HG03280 (cell line): Measurements from ENCODE around the gene CASP6.
"Not testable (repeated sequence)": the region's sequence is repeated elsewhere in the genome, so short reads cannot be mapped to it uniquely, and the experiment has no call there.

Experiments
- ATAC-seq: cut with Tn5 transposase; IDR thresholded peaks from one replicate; pipeline ENCODE4 v1.9.1; 2021; ENCODE audit warnings: mild to moderate bottlenecking, moderate library complexity; ENCODE audit not compliant: unreplicated experiment

The CASP6 gene

DNA sequence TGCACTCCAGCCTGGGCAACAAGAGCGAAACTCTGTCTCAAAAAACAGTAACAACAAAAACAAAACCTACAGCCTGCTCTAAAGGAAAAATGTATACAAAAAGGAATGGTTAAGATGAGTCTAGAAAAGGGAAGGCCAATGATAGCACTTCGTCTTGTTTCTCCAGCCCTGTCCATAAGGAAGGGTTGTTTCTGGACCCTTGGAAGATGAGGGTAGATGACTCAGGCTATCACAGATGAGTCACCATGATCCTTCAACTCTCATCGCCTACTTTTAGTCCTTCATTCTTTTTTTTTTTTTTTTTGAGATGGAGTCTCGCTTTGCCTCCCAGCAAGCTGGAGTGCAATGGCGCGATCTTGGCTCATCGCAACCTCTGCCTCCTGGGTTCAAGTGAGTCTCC is 17.8 kb upstream of the CASP6 start:
- ATAC-seq = no peak

DNA sequence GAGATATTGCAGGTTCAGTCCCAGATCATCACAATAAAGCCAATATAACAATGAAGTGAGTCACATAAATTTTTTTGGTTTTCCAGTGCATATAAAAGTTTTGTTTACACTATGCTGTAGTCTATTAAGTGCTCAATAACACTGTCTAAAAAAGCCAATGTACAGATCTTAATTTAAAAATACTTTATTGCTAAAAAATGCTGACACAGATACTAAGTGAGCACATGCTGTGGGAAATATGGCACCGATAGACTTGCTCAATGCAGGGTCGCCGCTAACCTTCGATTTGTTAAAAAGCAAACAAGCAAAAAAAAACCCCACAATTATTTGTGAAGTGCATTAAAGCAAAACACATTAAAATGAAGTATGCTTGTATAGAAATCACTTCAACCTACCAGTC is 16.4 kb upstream of the CASP6 start:
- ATAC-seq = no peak

DNA sequence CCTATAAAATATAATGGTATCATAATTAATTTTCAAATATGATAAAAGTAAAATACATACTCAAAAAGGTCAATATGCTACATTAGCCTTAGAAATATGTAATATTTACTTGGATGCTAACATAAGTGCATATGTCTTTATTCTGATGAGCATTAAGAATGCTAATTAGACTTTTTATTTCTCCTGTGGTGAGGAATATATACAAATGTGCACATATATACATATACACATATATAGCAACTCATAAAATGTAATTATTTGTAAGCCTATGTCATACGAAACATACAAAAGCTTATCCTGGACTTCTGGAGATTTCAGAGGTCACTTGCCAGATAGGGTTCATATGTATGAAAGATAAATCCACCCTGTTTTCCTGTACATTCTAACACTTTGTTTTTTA is 15.5 kb upstream of the CASP6 start:
- ATAC-seq = no peak

DNA sequence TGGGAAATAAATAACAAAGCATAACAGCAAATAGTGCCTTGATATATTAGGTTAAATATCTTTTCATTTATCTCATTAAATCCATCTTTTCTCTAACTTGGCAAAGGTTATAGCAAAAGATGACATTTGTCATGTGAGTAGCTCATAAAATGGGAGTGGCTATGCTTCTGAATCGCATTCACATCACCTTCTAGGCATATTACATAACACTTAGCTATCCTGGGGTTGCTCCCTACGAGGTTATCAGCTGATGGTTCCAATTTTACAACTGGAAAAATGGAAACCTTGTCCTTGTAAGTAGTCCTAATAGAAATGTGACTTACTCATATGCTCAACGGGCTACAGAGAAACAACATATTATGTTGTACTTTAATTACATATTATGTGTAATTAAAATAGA is 10.3 kb upstream of the CASP6 start:
- ATAC-seq = no peak

DNA sequence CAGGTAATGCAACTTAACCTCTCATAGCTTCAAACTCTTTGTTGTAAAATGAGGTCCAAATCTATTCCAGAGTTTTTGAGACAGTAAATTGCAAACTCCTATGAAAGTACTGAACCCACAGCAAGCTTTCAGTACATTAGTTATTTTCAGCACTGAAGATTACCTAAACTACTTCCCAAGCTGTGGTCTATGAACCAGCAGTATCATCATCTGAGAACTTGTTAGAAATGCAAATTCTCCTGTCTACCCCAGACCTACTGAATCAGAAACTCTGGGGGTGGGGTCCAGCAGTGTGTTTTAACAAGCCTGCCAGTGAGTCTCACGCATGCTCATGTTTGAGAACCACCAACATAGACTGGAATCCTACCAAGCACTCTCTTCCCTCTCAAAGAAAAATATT is 5.7 kb upstream of the CASP6 start:
- peak; percentile 90 for ATAC-seq

DNA sequence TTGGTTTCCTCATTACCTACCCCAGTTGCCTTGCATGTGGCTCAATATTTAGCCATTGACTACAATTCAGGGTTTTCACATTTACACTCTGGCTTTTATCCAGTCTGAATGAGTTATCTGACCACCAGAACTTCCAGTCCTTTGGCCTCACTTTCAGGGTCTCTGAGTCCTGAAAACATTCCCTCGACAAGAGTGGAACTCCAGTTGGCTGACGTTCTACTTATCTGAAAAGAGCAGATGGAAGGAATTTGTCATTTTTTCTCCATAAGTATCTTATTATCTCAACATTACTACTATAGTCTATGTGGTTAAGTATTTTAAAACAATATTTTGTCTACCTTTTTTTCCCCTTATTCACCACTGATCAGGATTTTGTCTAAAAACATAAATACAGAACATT is 5.2 kb upstream of the CASP6 start:
- ATAC-seq = no peak

DNA sequence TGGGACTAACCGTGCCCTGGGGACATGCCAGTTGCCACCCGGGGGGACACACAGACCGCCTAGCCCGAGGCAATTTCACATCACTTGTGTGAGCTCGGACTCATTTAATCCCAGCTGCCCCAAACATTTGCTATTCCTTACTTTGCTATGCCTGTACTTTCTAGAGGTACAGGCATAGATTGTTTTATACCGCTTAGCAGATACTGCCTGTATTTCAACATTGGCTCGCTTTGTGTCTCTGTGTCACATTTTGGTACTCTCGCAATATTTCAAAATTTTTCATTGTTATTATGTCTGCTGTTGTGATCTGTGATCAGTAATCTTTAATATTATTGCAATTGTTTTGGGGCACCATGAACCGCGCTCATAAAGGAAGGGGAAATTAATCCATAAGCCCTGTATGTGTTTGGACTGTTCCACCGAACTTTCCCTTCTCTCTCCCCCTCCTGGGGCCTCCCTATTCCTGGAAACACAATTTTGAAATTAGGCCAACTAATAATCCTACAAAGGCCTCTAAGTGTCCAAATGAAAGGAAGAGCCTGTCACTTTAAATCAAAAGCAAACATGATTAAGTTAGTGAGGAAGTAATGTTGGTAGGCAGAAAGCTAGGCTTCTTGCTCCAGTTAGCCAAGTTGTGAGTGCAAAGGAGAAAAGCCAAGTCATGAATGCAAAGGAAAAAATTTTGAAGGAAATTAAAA is 568 bp upstream of the CASP6 start:
- peak; percentile 6 for ATAC-seq

DNA sequence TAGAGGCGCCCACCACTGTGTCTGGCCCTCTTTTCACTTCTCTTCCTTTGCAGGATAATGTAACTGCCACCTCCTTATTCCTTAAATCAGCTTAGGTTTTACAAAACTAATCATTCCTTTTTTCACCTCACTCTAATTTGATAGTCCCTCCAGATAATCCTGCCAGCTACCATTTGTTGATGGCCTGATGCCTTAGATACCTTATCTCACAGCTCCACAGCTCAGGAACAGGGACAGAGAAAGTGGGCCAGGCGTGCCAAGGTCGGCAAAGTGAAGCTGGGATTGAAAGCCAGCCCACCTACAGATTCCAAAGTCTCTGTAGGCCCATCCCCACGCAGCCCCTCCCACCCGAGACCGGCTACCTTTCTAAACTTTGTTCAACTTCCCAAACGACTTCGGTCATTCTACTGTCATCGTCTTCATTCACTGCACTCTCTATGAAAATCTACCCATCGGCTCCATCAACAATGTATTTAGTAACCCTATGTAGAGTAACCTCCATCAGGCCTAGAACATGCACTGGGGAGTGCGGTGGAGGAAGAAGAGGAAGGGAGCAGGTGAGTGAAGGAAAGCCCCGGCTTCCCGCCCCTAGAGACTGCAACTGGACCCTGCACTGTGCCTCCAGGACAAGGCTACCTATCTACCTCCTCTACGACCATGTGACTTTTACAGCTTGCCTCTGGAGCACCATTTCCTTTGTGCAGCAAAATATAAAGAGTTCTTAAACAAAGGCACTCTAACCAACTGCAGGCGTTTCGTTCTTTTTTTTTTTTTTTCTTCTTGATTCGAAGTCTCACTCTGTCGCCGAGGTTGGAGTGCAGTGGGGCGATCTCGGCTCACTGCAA is 1.5 kb downstream of the CASP6 start:
- ATAC-seq = no peak

DNA sequence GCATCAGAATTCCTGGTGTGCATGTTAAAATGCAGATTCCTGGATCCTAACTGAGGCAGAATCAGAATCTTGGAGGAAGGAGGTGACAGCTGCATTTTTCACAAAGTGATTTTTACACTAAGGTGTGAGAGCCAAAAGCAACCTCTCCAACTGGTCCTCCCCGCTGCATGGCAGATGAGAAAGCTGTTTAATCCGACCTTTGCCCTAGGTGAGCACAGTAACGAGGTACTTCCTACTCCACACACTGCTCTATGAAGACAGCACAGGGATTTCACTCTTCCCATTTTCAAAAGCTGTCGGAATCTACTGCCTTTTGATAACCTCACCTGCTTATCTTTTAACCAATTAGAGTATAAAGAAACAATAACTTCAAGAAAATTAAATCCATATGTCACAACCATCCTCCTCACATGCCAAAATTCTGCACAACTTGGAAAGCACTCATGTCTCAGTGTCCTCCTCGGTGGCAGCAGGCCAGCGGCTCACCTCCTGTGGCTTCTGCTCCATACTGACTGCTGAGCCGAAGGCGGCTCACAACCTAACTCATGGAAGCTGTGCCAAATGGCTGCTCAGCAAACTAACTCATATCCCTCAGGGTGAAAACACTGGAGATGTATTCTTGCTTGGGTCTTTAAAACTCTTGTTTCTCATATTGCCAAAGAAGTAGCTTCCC is 3.6 kb downstream of the CASP6 start:
- no peak for ATAC-seq

DNA sequence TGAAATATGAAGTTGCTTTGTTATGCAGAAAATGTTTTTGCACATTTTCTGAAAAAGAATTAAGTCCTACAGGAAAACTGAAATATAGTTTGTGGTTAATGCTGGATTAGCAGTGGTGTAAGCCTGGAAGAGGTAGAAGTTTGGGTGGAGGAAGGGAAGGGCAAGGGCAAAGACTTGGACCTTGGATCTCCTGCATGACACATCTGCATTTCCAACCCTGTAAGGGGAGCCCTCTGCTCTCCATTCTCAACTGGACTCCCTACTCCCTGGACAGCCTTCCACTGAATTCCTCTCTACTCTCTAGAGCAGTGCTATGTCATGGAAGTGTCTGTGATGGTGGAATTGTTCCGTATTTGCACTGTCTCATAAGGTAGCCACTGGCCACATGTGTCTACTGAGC is 4.6 kb downstream of the CASP6 start:
- ATAC-seq = no peak

DNA sequence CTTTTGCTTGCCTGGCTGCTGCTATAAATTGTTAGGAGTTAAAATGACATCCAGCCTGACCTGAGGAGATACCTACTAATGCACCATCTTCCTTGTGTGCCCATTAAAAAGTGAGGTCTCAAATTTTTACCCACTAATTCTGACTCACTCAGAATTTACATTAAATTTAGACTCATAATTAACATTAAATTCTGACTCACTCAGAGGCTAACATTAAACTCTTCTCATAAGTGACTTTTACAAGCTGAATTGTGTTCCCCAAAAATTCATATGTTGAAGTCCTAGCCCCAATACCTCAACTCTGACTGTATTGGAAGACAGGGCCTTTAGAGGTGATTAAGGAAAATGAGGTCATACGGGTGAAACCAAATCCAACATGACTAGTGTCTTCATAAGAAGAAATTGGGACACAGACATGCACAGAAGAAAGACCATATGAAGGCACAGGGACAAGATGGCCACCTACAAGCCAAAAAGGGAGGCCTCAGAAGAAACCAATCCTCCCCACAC is 11.8 kb downstream of the CASP6 start:
- no peak for ATAC-seq

DNA sequence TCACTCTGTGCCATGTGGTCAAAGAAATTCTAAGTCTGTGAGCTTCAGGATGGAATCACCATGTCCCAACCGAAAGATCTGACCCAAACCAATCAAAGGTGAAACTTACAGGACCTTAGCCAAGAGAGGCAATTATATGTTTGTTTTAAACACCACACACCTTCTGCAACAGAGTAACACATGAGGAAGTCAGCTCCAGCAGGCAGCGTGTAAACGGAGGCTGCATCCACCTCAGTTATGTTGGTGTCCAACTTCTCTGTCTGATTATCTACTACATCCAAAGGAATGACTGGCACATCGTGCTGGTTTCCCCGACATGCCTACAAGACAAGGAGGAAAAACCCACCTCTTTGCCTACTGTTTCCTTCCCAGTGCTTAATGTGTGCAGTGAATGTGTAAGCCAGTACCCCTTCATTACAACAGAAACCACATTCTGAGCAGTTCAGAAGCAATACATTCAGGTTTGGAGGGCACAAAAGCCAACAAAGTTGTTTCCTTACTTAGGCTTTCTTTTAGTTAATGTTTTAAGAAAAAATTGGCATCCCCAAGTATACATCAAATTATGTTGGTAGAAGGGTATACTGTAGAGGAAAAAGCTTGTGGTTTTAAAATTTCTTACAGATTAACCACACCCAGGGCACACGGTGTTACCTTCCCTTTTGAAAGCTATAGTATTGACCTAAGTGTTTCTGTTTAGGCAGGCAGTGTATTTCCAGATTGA is 12.4 kb downstream of the CASP6 start:
- no peak for ATAC-seq

DNA sequence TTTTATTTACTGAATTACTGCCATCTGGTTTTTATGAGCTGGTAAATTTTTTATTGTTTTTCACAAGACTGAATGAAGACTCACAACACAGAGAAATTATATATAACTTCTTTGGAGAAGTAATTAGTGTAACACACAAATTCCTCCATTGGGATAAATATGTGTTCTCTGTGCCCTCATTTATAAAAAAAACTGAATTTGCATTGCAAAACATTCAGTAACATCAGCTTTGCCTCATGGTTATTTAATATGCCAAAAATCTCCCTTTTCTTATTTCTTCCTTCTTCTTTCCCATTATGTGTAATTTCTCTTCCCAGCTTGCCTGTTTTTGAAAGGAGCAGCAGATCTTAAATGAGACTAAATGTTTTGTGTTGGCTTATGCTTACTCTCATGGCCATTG is 18.5 kb downstream of the CASP6 start:
- no peak for ATAC-seq

DNA sequence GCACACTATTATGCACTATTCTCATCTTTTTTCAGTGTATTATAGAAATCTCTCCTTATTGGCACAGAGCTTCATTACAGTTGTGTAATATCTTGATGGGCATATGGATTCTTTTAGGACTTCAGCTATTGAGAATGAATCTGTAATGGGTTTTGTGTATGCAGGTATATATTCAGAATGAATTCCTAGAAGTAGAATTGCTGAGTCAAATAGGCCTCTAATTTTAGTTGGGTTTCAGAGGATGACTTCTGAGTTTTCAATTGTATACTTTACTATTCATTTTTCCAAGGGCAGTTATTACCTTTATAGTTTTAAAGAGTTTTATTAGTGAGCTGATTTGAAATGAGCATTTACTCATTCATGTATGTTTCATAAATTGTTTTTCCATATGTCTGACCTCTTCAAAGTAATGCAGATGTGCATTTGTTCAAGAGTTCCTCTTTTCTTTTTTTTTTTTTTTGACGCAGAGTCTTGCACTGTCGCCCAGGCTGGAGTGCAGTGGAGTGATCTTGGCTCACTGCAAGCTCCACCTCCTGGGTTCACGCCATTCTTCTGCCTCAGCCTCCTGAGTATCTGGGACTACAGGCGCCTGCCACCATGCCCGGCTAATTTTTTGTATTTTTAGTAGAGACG is 19.5 kb downstream of the CASP6 start:
- no peak for ATAC-seq

DNA sequence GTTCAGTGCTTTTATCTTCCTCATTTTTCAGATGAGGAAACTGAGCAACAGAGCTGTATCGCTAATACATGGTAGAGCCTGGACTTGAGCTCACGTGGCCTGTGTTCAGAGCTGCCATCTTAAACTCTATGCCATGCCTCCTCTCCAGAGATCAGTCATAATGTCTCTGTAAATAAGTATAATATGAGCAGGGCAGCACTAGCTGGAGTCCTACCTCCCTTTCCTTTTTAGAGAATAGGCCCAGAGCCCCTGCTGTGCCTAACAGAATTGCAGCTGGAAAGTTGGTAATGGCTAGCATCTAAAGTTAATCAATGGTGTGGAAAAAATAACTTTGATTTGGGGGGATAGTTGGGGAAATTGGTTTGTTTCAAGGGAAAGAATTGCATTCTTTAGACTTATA is 20.4 kb downstream of the CASP6 start:
- no peak for ATAC-seq

DNA sequence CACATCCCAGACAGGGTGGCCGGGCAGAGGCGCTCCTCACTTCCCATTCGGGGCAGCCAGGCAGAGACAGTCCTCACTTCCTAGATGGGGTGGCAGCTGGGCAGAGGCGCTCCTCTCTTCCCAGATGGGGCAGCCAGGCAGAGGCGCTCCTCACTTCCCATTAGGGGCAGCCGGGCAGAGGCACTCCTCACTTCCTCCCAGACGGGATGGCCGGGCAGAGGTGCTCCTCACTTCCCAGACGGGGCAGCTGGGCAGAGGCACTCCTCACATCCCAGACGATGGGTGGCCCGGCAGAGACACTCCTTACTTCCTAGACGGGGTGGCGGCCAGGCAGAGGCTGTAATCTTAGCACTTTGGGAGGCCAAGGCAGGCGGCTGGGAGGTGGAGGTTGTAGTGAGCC is 24.3 kb downstream of the CASP6 start:
- ATAC-seq = not testable (repeated sequence)

DNA sequence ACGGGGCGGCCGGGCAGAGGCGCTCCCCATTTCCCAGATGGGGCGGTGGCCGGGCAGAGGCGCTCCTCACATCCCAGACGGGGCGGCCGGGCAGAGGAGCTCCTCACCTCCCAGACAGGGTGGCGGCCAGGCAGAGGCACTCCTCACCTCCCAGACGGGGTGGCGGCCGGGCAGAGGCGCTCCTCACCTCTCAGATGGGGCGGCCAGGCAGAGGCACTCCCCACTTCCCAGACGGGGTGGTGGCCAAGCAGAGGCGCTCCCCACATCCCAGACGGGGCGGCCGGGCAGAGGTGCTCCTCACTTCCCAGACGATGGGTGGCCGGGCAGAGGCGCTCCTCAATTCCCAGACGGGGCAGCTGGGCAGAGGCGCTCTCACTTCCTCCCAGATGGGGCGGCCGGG is 24.8 kb downstream of the CASP6 start:
- ATAC-seq = not testable (repeated sequence)

DNA sequence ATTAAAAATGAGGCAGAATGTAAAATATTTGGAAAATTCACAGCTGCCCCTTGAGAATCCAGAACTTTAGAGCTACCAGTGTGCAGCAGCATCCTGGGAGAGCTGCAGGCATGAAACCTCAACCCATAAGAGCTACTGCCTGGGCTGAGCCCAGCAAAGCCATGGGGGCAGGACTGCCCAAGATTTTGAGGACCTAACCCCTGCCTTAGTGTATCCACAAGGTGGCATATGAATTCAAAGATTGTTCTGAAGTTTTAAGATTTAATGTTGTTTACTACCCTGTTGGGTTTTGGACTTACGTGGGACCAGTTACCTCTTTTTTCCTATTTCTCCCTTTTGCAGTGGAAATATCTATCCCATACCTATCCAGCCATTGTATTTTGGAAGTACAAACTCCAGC is 26.4 kb downstream of the CASP6 start:
- ATAC-seq = no peak

DNA sequence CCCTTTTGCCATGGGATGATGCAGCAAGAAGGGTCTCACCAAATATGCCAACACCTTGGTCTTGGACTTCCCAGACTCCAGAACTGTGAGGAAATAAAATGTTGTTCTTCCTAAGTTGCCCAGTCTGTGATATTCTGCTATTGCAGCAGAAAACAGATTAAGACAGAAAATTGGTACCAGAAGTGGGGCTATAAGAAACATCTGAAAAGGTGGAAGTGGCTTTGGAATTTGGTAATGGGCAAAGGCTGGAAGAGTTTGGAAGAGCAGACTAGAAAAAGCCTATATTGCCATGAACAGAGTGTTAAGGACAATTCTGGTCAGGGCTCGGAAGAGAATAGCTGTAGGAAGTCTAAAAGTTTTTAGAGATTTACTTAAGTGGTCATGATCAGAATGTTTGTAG is 27.4 kb downstream of the CASP6 start:
- ATAC-seq = no peak

DNA sequence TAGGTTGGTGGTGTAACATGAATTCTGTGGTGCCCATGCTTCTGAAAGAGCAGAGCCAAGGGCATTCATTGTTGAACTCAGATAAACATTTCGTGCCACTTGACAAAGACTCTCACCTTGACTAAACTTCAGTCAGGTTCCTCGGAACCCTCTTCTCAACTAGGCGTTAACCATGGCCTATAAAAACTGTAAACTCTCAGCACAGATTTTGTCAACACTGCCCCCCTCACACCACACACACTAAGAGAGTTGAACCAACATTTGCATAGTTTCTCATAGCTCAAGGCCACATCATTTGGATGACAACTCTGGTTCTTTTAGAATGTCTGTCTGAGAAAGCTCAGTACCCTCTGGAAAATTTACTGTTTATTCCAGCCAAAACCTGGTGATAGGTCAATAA is 28.1 kb downstream of the CASP6 start:
- no peak for ATAC-seq

DNA sequence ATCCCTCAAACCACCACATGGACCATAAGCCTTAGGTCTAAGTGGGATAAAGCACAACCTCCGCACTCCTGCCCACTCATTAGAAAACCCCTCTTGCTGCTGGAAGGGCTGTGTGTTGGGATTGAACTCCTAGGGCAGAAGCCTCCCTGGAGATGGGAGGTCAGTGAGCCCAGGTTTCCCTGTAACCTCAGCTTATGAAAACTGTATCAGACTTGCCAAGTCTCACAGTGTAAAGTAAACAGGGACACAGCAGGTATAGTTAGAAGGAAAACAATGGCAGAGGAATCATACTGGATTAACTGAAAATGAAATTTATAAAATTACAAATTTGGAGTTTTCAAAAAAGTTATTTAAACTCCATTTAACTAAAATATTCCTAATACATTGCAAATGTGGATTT is 29.9 kb downstream of the CASP6 start:
- ATAC-seq = no peak
